T-cell (primary cell): ENCODE measurements around the gene CD84. TPM values are rescaled to one million over a fixed set of nuclear protein-coding genes. Genes with fewer than 3 reads are reported as not detected.
A peak's percentile ranks its signal among the peaks of the same experiment; 100 is the strongest.

Experiments used
- ATAC-seq, 4 experiments: fragments of 200-7000 bp in 3 of 4; fragments of 150-1000 bp in 1 of 4; cut with Tn5 transposase; replicated peaks in 1 of 4; 1 replicate in 3 of 4; 2 replicates in 1 of 4; pipeline ENCODE4 v1.10.0; 2021; ENCODE audit warnings: moderate library complexity in 3 of 4, mild to moderate bottlenecking in 2 of 4, moderate number of reproducible peaks in 1 of 4
- CTCF ChIA-PET, 2 donors: fragments of 300-600 bp; sonication (Branson Sonifier 250); formaldehyde crosslinking; loops; one replicate each; lab custom pipeline; 2022; ENCODE audit warnings: antibody characterized with exemption in 2 of 2; lab: Charles Lee
- POLR2A ChIA-PET, 2 donors: fragments of 300-600 bp; sonication (Branson Sonifier 250); formaldehyde crosslinking; loops; one replicate each; lab custom pipeline; 2022; ENCODE audit warnings: antibody characterized with exemption in 2 of 2; lab: Charles Lee
- DNase-seq, 35 experiments: peaks; one replicate each; pipeline versions ENCODE4 v3.0.0 to v3.0.0-alpha.2; 2013 to 2023
- H3K27ac ChIP-seq: one replicate; pipeline ENCODE4 v1.5.1; 2013; ENCODE audit warnings: low read length
- H3K27me3 ChIP-seq, 2 experiments: replicated peaks in 1 of 2; 1 replicate in 1 of 2; 2 replicates in 1 of 2; pipeline versions ENCODE4 v1.6.1 to v1.7.0; 2013; ENCODE audit warnings: low read length in 1 of 2, mixed read lengths in 1 of 2; ENCODE audit not compliant: control insufficient read depth in 2 of 2, insufficient read depth in 2 of 2; ENCODE audit errors: extremely low read depth in 1 of 2
- H3K36me3 ChIP-seq, 2 donors: 1 replicate in 1 of 2; 2 replicates in 1 of 2; pipeline versions ENCODE4 v1.6.1 to v1.7.0; 2013; ENCODE audit warnings: low read length in 1 of 2; ENCODE audit not compliant: control insufficient read depth in 2 of 2, insufficient read depth in 1 of 2; ENCODE audit errors: extremely low read depth in 1 of 2
- H3K4me1 ChIP-seq, 2 experiments: 1 replicate in 1 of 2; 2 replicates in 1 of 2; pipeline versions ENCODE4 v1.6.1 to v1.7.0; 2013; ENCODE audit warnings: low read length in 2 of 2, mixed read lengths in 1 of 2; ENCODE audit not compliant: insufficient read depth in 2 of 2, control insufficient read depth in 1 of 2; ENCODE audit errors: extremely low read depth in 1 of 2
- H3K4me3 ChIP-seq, 2 donors: 1 replicate in 1 of 2; 2 replicates in 1 of 2; pipeline versions ENCODE4 v1.5.1 to v1.7.0; 2013; ENCODE audit warnings: mild to moderate bottlenecking in 2 of 2, low read length in 1 of 2, moderate library complexity in 1 of 2; ENCODE audit not compliant: control insufficient read depth in 1 of 2; ENCODE audit errors: extremely low read depth in 1 of 2
- H3K9me3 ChIP-seq: 2 replicates; pipeline ENCODE4 v1.7.0; 2013
- H3K27ac Mint-ChIP-seq, 2 donors: one replicate each; pipeline ENCODE4 v1.8.0; 2020 to 2021; ENCODE audit warnings: mild to moderate bottlenecking in 2 of 2, mixed read lengths in 2 of 2
- H3K27me3 Mint-ChIP-seq, 2 donors: one replicate each; pipeline ENCODE4 v1.8.0; 2021 to 2022; ENCODE audit warnings: mixed read lengths in 2 of 2
- H3K36me3 Mint-ChIP-seq: one replicate; pipeline ENCODE4 v1.8.0; 2021; ENCODE audit warnings: mixed read lengths
- H3K4me1 Mint-ChIP-seq, 3 donors: one replicate each; pipeline ENCODE4 v1.8.0; 2020 to 2022; ENCODE audit warnings: mixed read lengths in 3 of 3, mild to moderate bottlenecking in 1 of 3
- H3K4me3 Mint-ChIP-seq, 3 donors: one replicate each; pipeline ENCODE4 v1.8.0; 2020 to 2022; ENCODE audit warnings: mild to moderate bottlenecking in 3 of 3, mixed read lengths in 3 of 3, moderate library complexity in 3 of 3
- H3K9me3 Mint-ChIP-seq, 3 donors: one replicate each; pipeline ENCODE4 v1.8.0; 2020 to 2022; ENCODE audit warnings: mixed read lengths in 3 of 3
- WGBS: methylation state at CpG from one replicate; pipeline ENCODE4 v1.1.5; 2013; ENCODE audit warnings: missing lambda C conversion rate; ENCODE audit not compliant: insufficient coverage; 5-methylcytosine and 5-hydroxymethylcytosine counted together
- total RNA-seq, 35 experiments: library from RNA in 6 of 35; stranded (reverse) in 6 of 35; fragments of 120-200 nt in 1 of 35; gene quantifications; one replicate each; pipeline versions ENCODE4 v1.2.1 to v1.2.4 and lab custom pipeline; 2013 to 2026

CD84 gene
- total RNA-seq, 5 donors from 2014 or later (not counting 1 experiment from before 2014, with no cell fraction given) = 47.5 to 97.4 (median 51.8) TPM

DNA sequence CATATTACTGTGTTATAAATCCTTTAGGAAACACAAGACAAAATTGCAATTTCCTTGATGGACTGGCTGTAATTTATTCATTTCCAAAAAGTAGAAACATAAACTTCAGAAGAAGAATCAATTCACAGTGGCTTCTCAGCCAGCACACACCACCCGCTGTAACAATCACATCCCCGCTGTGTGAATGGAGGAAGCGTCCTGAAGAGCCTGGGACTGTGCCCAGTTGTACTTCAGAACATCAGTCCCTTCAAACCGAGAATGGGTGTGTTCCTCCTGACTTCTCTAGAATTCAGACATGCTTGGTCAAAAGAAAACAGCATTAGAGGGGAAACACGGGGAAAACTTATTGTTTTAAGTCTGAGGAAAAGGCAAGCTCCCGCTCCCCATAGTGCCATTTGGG lies 28.8 kb upstream of the CD84 start:
- Histone ChIP-seq H3K27ac (peak overlapping the region; percentile 28), H3K9me3 (peaks cover 4% of the 10 kb centered on the region), H3K36me3 (peaks cover 0 to 48% of the 10 kb centered on the region in 2 donors), H3K4me3 (no peak overlapping the region), H3K4me1 (peaks cover 6 to 26% of the 10 kb centered on the region in 2 experiments), H3K27me3 (no peaks in the 10 kb centered on the region)
- ChIA-PET CTCF (interaction anchor here (0.9 to 2.2 kb wide), 8 partner anchors 10 to 68 kb away, joined by 3 to 9 read pairs (median 3); no protein-coding TSS in a partner anchor), POLR2A (interaction anchor here in 1 of 2 donors (0.6 kb wide), 1 partner anchor 264 kb away, joined by 4 read pairs; no protein-coding TSS in a partner anchor)
- no peak for DNase-seq
- 62% methylated on average over 3 of the region's 6 CpGs for WGBS
- peaks cover 4 to 17% (median 11%) of the 10 kb centered on the region in 3 donors for H3K9me3 Mint-ChIP-seq
- peaks cover 25 to 52% (median 48%) of the 10 kb centered on the region in 3 donors for H3K4me1 Mint-ChIP-seq
- peak overlapping the region; percentile 88 to 90 for H3K27ac Mint-ChIP-seq
- no peak for ATAC-seq
- H3K36me3 Mint-ChIP-seq = peaks cover 48% of the 10 kb centered on the region
- no peak overlapping the region for H3K4me3 Mint-ChIP-seq
- H3K27me3 Mint-ChIP-seq = no peaks in the 10 kb centered on the region

DNA sequence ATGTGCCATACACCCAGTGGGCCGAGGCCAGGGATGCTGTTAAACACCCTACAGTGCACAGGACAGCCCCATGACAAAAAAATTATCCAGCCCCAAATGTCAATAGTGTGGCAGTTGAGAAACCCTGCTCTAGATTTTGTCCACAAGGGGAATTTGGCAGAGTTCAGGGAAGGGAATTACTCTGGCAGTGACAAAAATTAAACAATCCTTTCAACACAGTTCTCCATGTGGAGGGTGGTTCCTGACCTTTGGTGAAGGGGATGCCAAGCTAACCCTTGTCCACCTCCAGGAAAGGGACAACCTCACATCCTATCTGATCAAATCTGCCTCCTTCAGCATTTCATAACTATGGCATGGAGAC lies 28.4 kb upstream of the CD84 start:
- ChIA-PET CTCF (interaction anchor here (0.9 to 2.7 kb wide), 11 partner anchors 27 to 268 kb away, joined by 3 to 15 read pairs (median 4); no protein-coding TSS in a partner anchor), POLR2A (no interaction called here)
- WGBS = no CpG with 5 or more reads among the region's 1 CpG
- Histone ChIP-seq H3K4me1 (peaks cover 6 to 26% of the 10 kb centered on the region in 2 experiments), H3K36me3 (peaks cover 0 to 45% of the 10 kb centered on the region in 2 donors), H3K9me3 (peaks cover 4% of the 10 kb centered on the region), H3K4me3 (no peak overlapping the region), H3K27ac (peak overlapping the region; percentile 28), H3K27me3 (no peaks in the 10 kb centered on the region)
- ATAC-seq (no peak), DNase-seq (no peak)
- H3K27me3 Mint-ChIP-seq = no peaks in the 10 kb centered on the region
- peaks cover 25 to 50% (median 48%) of the 10 kb centered on the region in 3 donors for H3K4me1 Mint-ChIP-seq
- peak overlapping the region; percentile 88 to 90 for H3K27ac Mint-ChIP-seq
- H3K36me3 Mint-ChIP-seq = peaks cover 48% of the 10 kb centered on the region
- H3K4me3 Mint-ChIP-seq = no peak overlapping the region
- H3K9me3 Mint-ChIP-seq = peaks cover 6 to 20% (median 14%) of the 10 kb centered on the region in 3 donors

GRCh38 chr1:160607011-160607671 lies 27.8 kb upstream of the CD84 start:
- Histone ChIP-seq H3K27me3 (no peaks in the 10 kb centered on the region), H3K9me3 (peaks cover 4% of the 10 kb centered on the region), H3K4me3 (no peak overlapping the region), H3K4me1 (peaks cover 6 to 26% of the 10 kb centered on the region in 2 experiments), H3K36me3 (peaks cover 0 to 40% of the 10 kb centered on the region in 2 donors), H3K27ac (peak overlapping the region; percentile 34)
- ChIA-PET POLR2A (interaction anchor here in 1 of 2 donors (0.7 kb wide), 1 partner anchor 163 kb away, joined by 3 read pairs; no protein-coding TSS in a partner anchor), CTCF (interaction anchor here (0.6 to 2.7 kb wide), 20 partner anchors 16 to 268 kb away, joined by 3 to 15 read pairs (median 4); no protein-coding TSS in a partner anchor)
- Mint-ChIP-seq H3K27me3 (no peaks in the 10 kb centered on the region), H3K9me3 (peaks cover 6 to 23% (median 14%) of the 10 kb centered on the region in 3 donors), H3K27ac (peak overlapping the region; percentile 88 to 90), H3K36me3 (peaks cover 44% of the 10 kb centered on the region), H3K4me1 (peaks cover 25 to 48% (median 48%) of the 10 kb centered on the region in 3 donors), H3K4me3 (peak overlapping the region in 1 of 3 donors; percentile 60)
- 0% methylated on average over 1 of the region's 3 CpGs for WGBS
- ATAC-seq = peak; percentile 86 to 98 (median 94)
- peak in 33 of 35 experiments; percentile 24 to 89 (median 61) for DNase-seq

DNA sequence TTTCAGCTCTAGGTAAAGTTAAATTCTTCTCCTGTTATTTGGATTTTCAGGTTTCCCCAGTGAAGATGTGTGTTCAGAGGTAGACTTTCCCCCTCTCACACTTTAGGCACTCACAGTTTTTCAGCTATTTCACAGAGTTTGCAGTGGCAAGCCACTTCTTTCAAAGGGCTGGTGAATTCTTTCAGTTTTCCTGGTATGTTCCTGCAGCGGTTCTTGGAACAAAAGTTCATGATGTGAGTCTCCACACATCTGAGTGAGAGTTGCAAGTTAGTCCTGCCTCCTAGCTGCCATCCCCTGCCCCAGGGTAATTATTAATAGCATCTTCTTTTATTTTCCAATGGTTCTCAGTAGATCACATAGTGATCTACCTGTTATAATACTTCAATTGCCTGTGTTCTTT lies 27.3 kb upstream of the CD84 start:
- Histone ChIP-seq H3K4me3 (no peak overlapping the region), H3K27me3 (no peaks in the 10 kb centered on the region), H3K9me3 (peaks cover 4% of the 10 kb centered on the region), H3K36me3 (peaks cover 0 to 35% of the 10 kb centered on the region in 2 donors), H3K27ac (peak overlapping the region; percentile 34), H3K4me1 (peaks cover 6 to 26% of the 10 kb centered on the region in 2 experiments)
- no peaks in the 10 kb centered on the region for H3K27me3 Mint-ChIP-seq
- peak overlapping the region in 1 of 3 donors; percentile 60 for H3K4me3 Mint-ChIP-seq
- ChIA-PET POLR2A (interaction anchor here in 1 of 2 donors (0.7 kb wide), 1 partner anchor 163 kb away, joined by 3 read pairs; no protein-coding TSS in a partner anchor), CTCF (interaction anchor here (0.6 to 2.7 kb wide), 21 partner anchors 16 to 267 kb away, joined by 3 to 15 read pairs (median 4); no protein-coding TSS in a partner anchor)
- no CpG with 5 or more reads among the region's 1 CpG for WGBS
- peaks cover 25 to 48% (median 48%) of the 10 kb centered on the region in 3 donors for H3K4me1 Mint-ChIP-seq
- ATAC-seq = peak in 1 of 4 experiments; percentile 7
- H3K9me3 Mint-ChIP-seq = peaks cover 9 to 28% (median 18%) of the 10 kb centered on the region in 3 donors
- peaks cover 49% of the 10 kb centered on the region for H3K36me3 Mint-ChIP-seq
- peak overlapping the region; percentile 88 to 90 for H3K27ac Mint-ChIP-seq
- DNase-seq = no peak

GRCh38 chr1:160605792-160606479 lies 26.6 kb upstream of the CD84 start:
- ChIA-PET POLR2A (interaction anchor here in 1 of 2 donors (0.6 kb wide), 1 partner anchor 415 kb away, joined by 3 read pairs; no protein-coding TSS in a partner anchor), CTCF (interaction anchor here (0.6 to 2.7 kb wide), 19 partner anchors 25 to 255 kb away, joined by 3 to 15 read pairs (median 4); no protein-coding TSS in a partner anchor)
- Mint-ChIP-seq H3K9me3 (peaks cover 13 to 35% (median 22%) of the 10 kb centered on the region in 3 donors), H3K27me3 (no peaks in the 10 kb centered on the region), H3K36me3 (peaks cover 49% of the 10 kb centered on the region), H3K4me1 (peaks cover 25 to 46% (median 45%) of the 10 kb centered on the region in 3 donors), H3K27ac (peak overlapping the region; percentile 88 to 90), H3K4me3 (peak overlapping the region in 1 of 3 donors; percentile 60)
- peaks cover 0 to 28% of the 10 kb centered on the region in 2 donors for H3K36me3 ChIP-seq
- H3K4me3 ChIP-seq = no peak overlapping the region
- H3K4me1 ChIP-seq = peaks cover 6 to 26% of the 10 kb centered on the region in 2 experiments
- peaks cover 4% of the 10 kb centered on the region for H3K9me3 ChIP-seq
- ATAC-seq (no peak), DNase-seq (no peak)
- H3K27ac ChIP-seq = no peak overlapping the region
- no peaks in the 10 kb centered on the region for H3K27me3 ChIP-seq
- WGBS = 67% methylated on average over 3 of the region's 4 CpGs
